Measurements from ENCODE around the gene PPAN. TPM values are rescaled to one million over a fixed set of nuclear protein-coding genes. Genes with fewer than 3 reads are reported as not detected.

PPAN gene
- total RNA-seq, 1 experiment from 2014 or later, result 101 TPM

- TF ChIP-seq ZBTB33 (IDR thresholded peaks at IDR 0.05; ENCODE audit: extremely low read depth, insufficient replicate concordance, low read length), result no peak
- no peak for TF ChIP-seq SRF (IDR thresholded peaks at IDR 0.05; ENCODE audit: low read depth)
- TF ChIP-seq TCF7L2 (IDR thresholded peaks at IDR 0.05; ENCODE audit: borderline replicate concordance, extremely low read depth, insufficient read depth, insufficient read length), result no peak
Observed at GRCh38 chr19:10095622-10095947, 10.6 kb upstream of the PPAN start (continued).

- Histone ChIP-seq H3K36me3 (ENCODE audit: control insufficient read depth in 1 of 2, insufficient read depth in 2 of 2, low read length in 2 of 2) (no peaks in the 10 kb centered on the region), H3K4me1 (ENCODE audit: control insufficient read depth in 1 of 2, insufficient read depth in 2 of 2, low read length in 2 of 2) (peaks cover 11 to 16% of the 10 kb centered on the region in 2 experiments), H3K9me2 (ENCODE audit: insufficient read depth) (no peaks in the 10 kb centered on the region), H3K4me3 (replicated peaks in 1 of 2; ENCODE audit: low read depth in 1 of 2, low read length in 2 of 2) (no peak overlapping the region), H2AFZ (ENCODE audit: low read depth, low read length, poor library complexity, severe bottlenecking) (no peak overlapping the region), H3K4me2 (ENCODE audit: low read length) (peak overlapping the region; percentile 59), H3K27ac (ENCODE audit: low read depth, low read length) (peak overlapping the region; percentile 44; the same call in 1 of the 2 replicates), H3K27me3 (ENCODE audit: insufficient read depth, low read length) (no peaks in the 10 kb centered on the region), H3K9me3 (ENCODE audit: control insufficient read depth in 1 of 2, insufficient read depth in 1 of 2, low read depth in 1 of 2, low read length in 2 of 2) (no peaks in the 10 kb centered on the region), H3K79me2 (ENCODE audit: insufficient read depth, low read length) (no peaks in the 10 kb centered on the region), H3K9ac (ENCODE audit: low read length) (peak overlapping the region; percentile 54), H4K20me1 (ENCODE audit: insufficient read depth) (no peaks in the 10 kb centered on the region)
- ChIA-PET POLR2A (interaction anchor here (0.8 to 1.2 kb wide), 3 partner anchors 8 to 154 kb away, joined by 3 to 14 read pairs (median 5); partner anchors contain the start of gene PPAN), CTCF (interaction anchor here (0.6 to 1.9 kb wide), 9 partner anchors 10 to 165 kb away, joined by 3 to 9 read pairs (median 4); partner anchors contain the start of gene PPAN), RAD21 (ENCODE audit: low non-redundant PET in 1 of 2, low total read pairs in 2 of 2, uncharacterized antibody in 2 of 2, unreplicated experiment in 2 of 2) (no interaction called here)
- peak; percentile 89 for ATAC-seq
- peak; percentile 75 for DNase-seq (ENCODE audit: low read depth, low spot score)
- intact Hi-C loops (cut with micrococcal nuclease), result loop anchor here (5.0 kb wide), 1 partner anchor 164 kb away; no protein-coding TSS in a partner anchor
- no TSS peak for BruUV-seq (replicated peaks)
- TF ChIP-seq ZNF274 (IDR thresholded peaks at IDR 0.05; ENCODE audit: low read depth, low read length), result no peak
- TF ChIP-seq EZH2phosphoT487 (IDR thresholded peaks at IDR 0.05; ENCODE audit: borderline replicate concordance), result no peak
- no peak for TF ChIP-seq SRF (IDR thresholded peaks at IDR 0.05; ENCODE audit: low read depth)
- no peak for TF ChIP-seq JUND (IDR thresholded peaks at IDR 0.05)
- TF ChIP-seq MAX (IDR thresholded peaks at IDR 0.05), result peak; percentile 98
- no peak for TF ChIP-seq RAD21 (IDR thresholded peaks at IDR 0.05; ENCODE audit: low read depth)
- TF ChIP-seq ATF3 (IDR thresholded peaks at IDR 0.05), result no peak
- no peak for TF ChIP-seq CEBPB (IDR thresholded peaks at IDR 0.05; ENCODE audit: low read depth)
- TF ChIP-seq FOSL1 (IDR thresholded peaks at IDR 0.05; ENCODE audit: low read depth), result no peak
- no peak for TF ChIP-seq ELF1 (IDR thresholded peaks at IDR 0.05; ENCODE audit: borderline replicate concordance, low read depth)
- TF ChIP-seq TCF7L2 (IDR thresholded peaks at IDR 0.05; ENCODE audit: borderline replicate concordance, extremely low read depth, insufficient read depth, insufficient read length), result peak; percentile 10
- no peak for TF ChIP-seq ZBTB33 (IDR thresholded peaks at IDR 0.05; ENCODE audit: extremely low read depth, insufficient replicate concordance, low read length)
- TF ChIP-seq EGR1 (IDR thresholded peaks at IDR 0.05; ENCODE audit: low read depth), result no peak
- no peak for TF ChIP-seq SP1 (IDR thresholded peaks at IDR 0.05; ENCODE audit: low read depth)
- TF ChIP-seq CBX3 (IDR thresholded peaks at IDR 0.05; ENCODE audit: low read depth), result no peak; the same call in 1 of the 2 replicates
- TF ChIP-seq YY1 (IDR thresholded peaks at IDR 0.05; ENCODE audit: extremely low read depth, insufficient replicate concordance, low read depth, low read length), result no peak
- peak; percentile 57; the same call in 1 of the 2 replicates for TF ChIP-seq ZFX (IDR thresholded peaks at IDR 0.05)
- TF ChIP-seq POLR2A (IDR thresholded peaks at IDR 0.05; ENCODE audit: borderline replicate concordance, extremely low read depth, insufficient read depth, insufficient read length), result peak; percentile 66
Observed at GRCh38 chr19:10095948-10096614, 10.1 kb upstream of the PPAN start.
